Smooth muscle cell (in vitro differentiated cells): ENCODE results near the gene ACP7. TPM values are rescaled to one million over a fixed set of nuclear protein-coding genes. Genes with fewer than 3 reads are reported as not detected.

Source experiments
- DNase-seq: peaks from one replicate; lab custom pipeline; 2025; ENCODE audit not compliant: unreplicated experiment; lab: John Stamatoyannopoulos, UW
- H2AFZ ChIP-seq: fragments of 200-600 bp; sonication (generic); 2 replicates; pipeline ENCODE4 v1.6.0; 2016; ENCODE audit warnings: antibody characterized with exemption, low read depth, mild to moderate bottlenecking
- H3F3A ChIP-seq: fragments of 200-600 bp; sonication (generic); 2 replicates; pipeline ENCODE4 v1.6.0; 2017; ENCODE audit warnings: antibody characterized with exemption, low read depth
- H3K27ac ChIP-seq: fragments of 200-600 bp; sonication (generic); 2 replicates; pipeline ENCODE4 v1.5.1; 2016; ENCODE audit warnings: low read depth, mild to moderate bottlenecking
- H3K27me3 ChIP-seq: fragments of 200-600 bp; sonication (generic); 2 replicates; pipeline ENCODE4 v1.6.1; 2016; ENCODE audit warnings: low read depth, mild to moderate bottlenecking
- H3K36me3 ChIP-seq: fragments of 200-600 bp; sonication (generic); 2 replicates; pipeline ENCODE4 v1.5.1; 2016; ENCODE audit warnings: low read depth
- H3K4me1 ChIP-seq: fragments of 200-600 bp; sonication (generic); 2 replicates; pipeline ENCODE4 v1.5.1; 2016; ENCODE audit warnings: low read depth
- H3K4me2 ChIP-seq: fragments of 200-600 bp; sonication (generic); 2 replicates; pipeline ENCODE4 v1.6.0; 2016; ENCODE audit warnings: mild to moderate bottlenecking
- H3K4me3 ChIP-seq: fragments of 200-600 bp; sonication (generic); 2 replicates; pipeline ENCODE4 v1.5.1; 2016; ENCODE audit warnings: mild to moderate bottlenecking
- H3K79me2 ChIP-seq: fragments of 200-600 bp; sonication (generic); 2 replicates; pipeline ENCODE4 v1.6.0; 2016; ENCODE audit warnings: low read depth, mild to moderate bottlenecking
- H3K9ac ChIP-seq: fragments of 200-600 bp; sonication (generic); 2 replicates; pipeline ENCODE4 v1.6.0; 2016; ENCODE audit warnings: low read depth
- H3K9me3 ChIP-seq: fragments of 200-600 bp; sonication (generic); replicated peaks from 2 replicates; pipeline ENCODE4 v1.5.1; 2016; ENCODE audit warnings: low read depth
- H4K20me1 ChIP-seq: fragments of 200-600 bp; sonication (generic); 2 replicates; pipeline ENCODE4 v1.6.0; 2016; ENCODE audit warnings: low read depth
- WGBS: methylation state at CpG from one replicate; pipeline ENCODE4 v1.1.7; 2016; ENCODE audit warnings: low lambda C conversion rate; 5-methylcytosine and 5-hydroxymethylcytosine counted together
- polyA plus RNA-seq: library from polyadenylated mRNA; unstranded; fragments of >200 nt; fragmentation: Nextera tagmentation; extraction: Ambion mirVana; gene quantifications from 2 replicates; pipeline ENCODE4 v1.2.1, GENCODE V29; 2016
- total RNA-seq: library from RNA; depleted of rRNA; stranded (reverse); fragments of >200 nt; gene quantifications from 2 replicates; pipeline ENCODE4 v1.2.3, GENCODE V29; 2014
- TF ChIP-seq, protein P1 (sequence below): fragments of 200-600 bp; sonication (generic); IDR thresholded peaks from 2 replicates; pipeline ENCODE4 v1.5.1; 2017; ENCODE audit warnings: borderline replicate concordance, mild to moderate bottlenecking, antibody characterized with exemption; ENCODE audit not compliant: insufficient read depth, poor library complexity, severe bottlenecking

Gene ACP7
- total and polyA plus RNA-seq, 2 experiments from 2014 or later: 2.2 TPM; not detected in 1

DNA sequence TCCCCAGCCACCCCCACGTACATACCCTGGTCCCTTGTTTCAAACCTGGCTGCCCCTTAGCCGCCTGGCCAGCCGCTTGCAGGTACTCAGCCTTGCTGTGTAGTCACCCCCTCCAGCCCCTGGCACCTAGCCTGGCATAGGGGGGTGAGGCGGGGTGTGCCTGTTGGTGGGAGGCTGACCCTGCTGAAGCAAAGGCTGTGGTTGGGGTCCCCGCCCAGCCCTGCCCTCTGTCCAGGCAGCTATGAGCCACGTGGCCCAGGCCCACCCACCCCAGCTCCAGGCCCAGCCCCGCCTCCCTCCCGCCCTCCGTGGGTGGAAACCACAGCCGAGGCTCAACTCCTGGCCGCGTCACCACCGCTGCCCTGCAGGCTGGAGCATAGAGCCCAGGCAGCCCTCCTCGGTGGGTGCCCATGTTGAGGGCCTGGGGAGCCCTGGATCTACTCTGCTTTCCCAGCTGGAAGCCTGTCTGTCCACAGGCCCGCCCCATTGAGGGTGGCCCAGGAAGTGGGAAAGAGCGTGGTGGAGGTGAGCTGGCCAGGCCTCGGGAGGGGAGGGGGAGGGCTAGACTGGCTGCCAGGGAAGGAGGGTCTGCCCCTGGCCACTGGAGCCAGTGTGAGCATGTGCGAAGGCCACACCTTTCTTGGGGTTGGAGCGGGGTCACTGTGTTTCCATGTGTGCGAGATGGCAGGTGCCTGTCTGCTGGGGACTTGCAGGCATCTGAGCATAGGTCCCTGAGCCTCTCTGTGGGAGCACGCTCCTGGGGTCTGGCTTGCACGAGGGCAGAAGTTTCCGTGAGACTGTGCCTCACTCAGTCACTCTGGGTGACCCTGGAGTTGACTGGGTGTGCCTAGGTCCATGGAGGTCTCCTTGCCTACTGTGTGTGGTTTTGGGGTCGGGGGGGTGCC, 72.4 kb downstream of the ACP7 start:
- no peaks in the 10 kb centered on the region for H3K36me3 ChIP-seq
- DNase-seq: no peak
- H3K27ac ChIP-seq: no peak overlapping the region
- H3K4me2 ChIP-seq: peak overlapping the region; percentile 79
- H2AFZ ChIP-seq: no peak overlapping the region
- peaks cover 16% of the 10 kb centered on the region for H3K4me1 ChIP-seq
- no peaks in the 10 kb centered on the region for H3K27me3 ChIP-seq
- 60% methylated on average over 22 of the region's 24 CpGs for WGBS
- peaks cover 43% of the 10 kb centered on the region for H3K79me2 ChIP-seq
- H3K4me3 ChIP-seq: peak overlapping the region; percentile 23
- H3F3A ChIP-seq: peaks cover 7% of the 10 kb centered on the region
- H3K9ac ChIP-seq: no peak overlapping the region
- TF ChIP-seq, protein P1, sequence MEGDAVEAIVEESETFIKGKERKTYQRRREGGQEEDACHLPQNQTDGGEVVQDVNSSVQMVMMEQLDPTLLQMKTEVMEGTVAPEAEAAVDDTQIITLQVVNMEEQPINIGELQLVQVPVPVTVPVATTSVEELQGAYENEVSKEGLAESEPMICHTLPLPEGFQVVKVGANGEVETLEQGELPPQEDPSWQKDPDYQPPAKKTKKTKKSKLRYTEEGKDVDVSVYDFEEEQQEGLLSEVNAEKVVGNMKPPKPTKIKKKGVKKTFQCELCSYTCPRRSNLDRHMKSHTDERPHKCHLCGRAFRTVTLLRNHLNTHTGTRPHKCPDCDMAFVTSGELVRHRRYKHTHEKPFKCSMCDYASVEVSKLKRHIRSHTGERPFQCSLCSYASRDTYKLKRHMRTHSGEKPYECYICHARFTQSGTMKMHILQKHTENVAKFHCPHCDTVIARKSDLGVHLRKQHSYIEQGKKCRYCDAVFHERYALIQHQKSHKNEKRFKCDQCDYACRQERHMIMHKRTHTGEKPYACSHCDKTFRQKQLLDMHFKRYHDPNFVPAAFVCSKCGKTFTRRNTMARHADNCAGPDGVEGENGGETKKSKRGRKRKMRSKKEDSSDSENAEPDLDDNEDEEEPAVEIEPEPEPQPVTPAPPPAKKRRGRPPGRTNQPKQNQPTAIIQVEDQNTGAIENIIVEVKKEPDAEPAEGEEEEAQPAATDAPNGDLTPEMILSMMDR: no peak
- peaks cover 89% of the 10 kb centered on the region for H4K20me1 ChIP-seq
- H3K9me3 ChIP-seq: no peaks in the 10 kb centered on the region

DNA sequence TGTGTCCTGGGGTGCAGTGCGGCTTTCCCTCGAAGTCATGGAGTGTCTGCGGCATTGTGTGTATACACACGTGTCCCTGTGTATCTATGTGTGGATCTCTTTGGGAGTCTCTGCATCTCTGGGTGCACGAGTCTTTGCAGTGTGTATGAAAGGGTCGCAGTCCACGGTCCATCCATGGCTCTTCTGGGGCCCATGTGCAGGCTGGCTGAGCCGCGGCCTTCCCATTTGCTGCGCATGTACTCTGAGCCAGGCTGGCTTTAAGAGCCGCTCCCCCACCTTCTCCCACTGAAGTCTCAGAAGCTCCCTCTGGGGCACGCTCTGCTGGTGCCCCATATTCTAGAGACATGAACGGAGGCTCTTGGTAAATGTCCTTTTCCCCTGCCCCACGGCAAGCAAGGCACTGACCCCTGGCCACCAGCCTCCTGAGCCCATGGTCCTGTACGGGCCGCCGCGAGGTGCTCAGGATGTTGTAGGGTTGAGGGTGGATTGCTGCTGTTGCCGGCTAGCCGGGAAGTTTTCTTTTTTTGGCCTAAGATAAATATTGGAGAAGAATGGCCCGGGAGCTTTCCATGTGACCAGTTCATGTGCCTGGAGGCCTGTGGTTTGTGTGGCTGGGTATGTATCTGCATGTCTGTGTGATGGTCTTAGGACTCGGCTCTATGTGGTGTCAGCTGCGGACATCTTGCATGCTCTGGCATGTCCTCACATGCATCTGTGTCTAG, 73.3 kb downstream of the ACP7 start:
- Histone ChIP-seq H3F3A (peaks cover 7% of the 10 kb centered on the region), H3K4me1 (peaks cover 16% of the 10 kb centered on the region), H3K9me3 (no peaks in the 10 kb centered on the region), H3K27ac (peak overlapping the region; percentile 50), H2AFZ (no peak overlapping the region), H3K79me2 (peaks cover 44% of the 10 kb centered on the region), H3K4me2 (peak overlapping the region; percentile 79), H3K36me3 (no peaks in the 10 kb centered on the region), H3K27me3 (no peaks in the 10 kb centered on the region), H4K20me1 (peaks cover 91% of the 10 kb centered on the region), H3K4me3 (no peak overlapping the region), H3K9ac (no peak overlapping the region)
- TF ChIP-seq, protein P1: no peak
- DNase-seq: no peak
- WGBS: 66% methylated on average over 23 of the region's 23 CpGs

DNA sequence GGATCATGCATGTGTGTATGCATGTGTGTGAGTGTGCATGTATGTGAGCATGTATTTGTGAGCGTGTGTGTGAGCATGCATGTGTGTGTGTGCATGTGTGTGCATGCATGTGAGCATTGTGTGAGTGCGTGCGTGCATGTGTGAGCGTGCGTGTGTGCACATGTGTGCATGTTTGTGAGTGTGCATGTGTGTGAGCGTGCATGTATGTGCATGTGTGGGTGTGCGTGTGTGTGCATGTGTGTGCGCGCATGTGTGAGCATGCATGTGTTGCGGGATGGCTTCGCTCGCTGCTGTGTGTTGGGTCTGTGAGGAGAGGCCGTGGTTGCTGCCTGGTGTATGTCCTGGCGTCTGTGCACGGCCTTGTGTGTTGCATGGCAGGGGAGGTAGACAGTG, 73.8 kb downstream of the ACP7 start:
- Histone ChIP-seq H3K9me3 (no peaks in the 10 kb centered on the region), H3K4me3 (no peak overlapping the region), H3K36me3 (no peaks in the 10 kb centered on the region), H3K27ac (no peak overlapping the region), H2AFZ (no peak overlapping the region), H3F3A (peaks cover 7% of the 10 kb centered on the region), H3K79me2 (peaks cover 47% of the 10 kb centered on the region), H3K4me1 (peaks cover 16% of the 10 kb centered on the region), H3K27me3 (no peaks in the 10 kb centered on the region), H3K4me2 (peak overlapping the region; percentile 79), H3K9ac (no peak overlapping the region), H4K20me1 (peaks cover 91% of the 10 kb centered on the region)
- TF ChIP-seq, protein P1: no peak
- no peak for DNase-seq
- 91% methylated on average over 14 of the region's 15 CpGs for WGBS
